Astrocyte (in vitro differentiated cells and primary cell): ENCODE results near the gene OR8D1. TPM values are rescaled to one million over a fixed set of nuclear protein-coding genes. Genes with fewer than 3 reads are reported as not detected.

ENCODE experiments used
- DNase-seq: peaks from one replicate; pipeline ENCODE4 v3.0.0-alpha.2; 2010; ENCODE audit warnings: low read depth
- FAIRE-seq: peaks from 2 replicates; lab custom pipeline; 2011; peaks lifted over from hg19 to GRCh38; lab: Jason Lieb, UNC
- H2AFZ ChIP-seq: 2 replicates; pipeline ENCODE4 v1.6.0; 2012; ENCODE audit warnings: low read depth, low read length, inconsistent platforms
- H3K27ac ChIP-seq: 2 replicates; pipeline ENCODE4 v1.5.1; 2011; ENCODE audit warnings: low read depth, low read length, inconsistent platforms
- H3K27me3 ChIP-seq: 2 replicates; pipeline ENCODE4 v1.6.0; 2011; ENCODE audit warnings: low read length, inconsistent platforms; ENCODE audit not compliant: insufficient read depth
- H3K36me3 ChIP-seq: 2 replicates; pipeline ENCODE4 v1.5.1; 2011; ENCODE audit warnings: low read length, inconsistent platforms; ENCODE audit not compliant: insufficient read depth
- H3K4me1 ChIP-seq: 2 replicates; pipeline ENCODE4 v1.5.1; 2011; ENCODE audit warnings: low read length, inconsistent platforms; ENCODE audit not compliant: insufficient read depth
- H3K4me2 ChIP-seq: 2 replicates; pipeline ENCODE4 v1.6.0; 2012; ENCODE audit warnings: low read length, inconsistent platforms
- H3K4me3 ChIP-seq: 2 replicates; pipeline ENCODE4 v1.5.1; 2011; ENCODE audit warnings: low read depth, mild to moderate bottlenecking, low read length, inconsistent platforms; ENCODE audit not compliant: insufficient read depth
- H3K79me2 ChIP-seq: 2 replicates; pipeline ENCODE4 v1.6.0; 2012; ENCODE audit warnings: mild to moderate bottlenecking, low read length, inconsistent platforms; ENCODE audit not compliant: insufficient read depth
- H3K9ac ChIP-seq: 2 replicates; pipeline ENCODE4 v1.6.0; 2012; ENCODE audit warnings: mild to moderate bottlenecking, low read length, inconsistent platforms
- H3K9me3 ChIP-seq: 2 replicates; pipeline ENCODE4 v1.5.1; 2012; ENCODE audit warnings: low read depth, mild to moderate bottlenecking, low read length, inconsistent platforms; ENCODE audit not compliant: insufficient read depth
- H4K20me1 ChIP-seq: 2 replicates; pipeline ENCODE4 v1.6.0; 2012; ENCODE audit warnings: low read length, inconsistent platforms; ENCODE audit not compliant: insufficient read depth
- H3K27ac Mint-ChIP-seq: one replicate; pipeline ENCODE4 v1.8.0; 2021; ENCODE audit warnings: mild to moderate bottlenecking, mixed read lengths; ENCODE audit not compliant: unreplicated experiment
- H3K27me3 Mint-ChIP-seq: one replicate; pipeline ENCODE4 v1.8.0; 2021; ENCODE audit warnings: low read depth, mixed read lengths; ENCODE audit not compliant: unreplicated experiment
- H3K36me3 Mint-ChIP-seq: one replicate; pipeline ENCODE4 v1.8.0; 2021; ENCODE audit warnings: low read depth, mixed read lengths; ENCODE audit not compliant: unreplicated experiment
- H3K4me1 Mint-ChIP-seq: one replicate; pipeline ENCODE4 v1.8.0; 2021; ENCODE audit warnings: low read depth, mixed read lengths; ENCODE audit not compliant: unreplicated experiment
- H3K4me3 Mint-ChIP-seq: one replicate; pipeline ENCODE4 v1.8.0; 2021; ENCODE audit warnings: mild to moderate bottlenecking, moderate library complexity, mixed read lengths; ENCODE audit not compliant: unreplicated experiment
- H3K9me3 Mint-ChIP-seq: one replicate; pipeline ENCODE4 v1.8.0; 2021; ENCODE audit warnings: mild to moderate bottlenecking, mixed read lengths; ENCODE audit not compliant: unreplicated experiment
- EZH2 ChIP-seq: IDR thresholded peaks from 2 replicates; pipeline ENCODE4 v1.6.1; 2012; ENCODE audit warnings: mild to moderate bottlenecking, low read length, inconsistent platforms; ENCODE audit not compliant: insufficient read depth
- total RNA-seq: library from RNA; stranded (reverse); gene quantifications from 2 replicates; pipeline ENCODE4 v1.2.1, GENCODE V29; 2021
- TF ChIP-seq, protein P1 (sequence below): IDR thresholded peaks from 2 replicates; pipeline ENCODE4 v1.5.1; 2011; ENCODE audit warnings: low read depth, mild to moderate bottlenecking, inconsistent platforms, low read length, moderate library complexity; ENCODE audit not compliant: insufficient read depth

Gene OR8D1
- total RNA-seq, 1 donor from 2014 or later = not detected

DNA sequence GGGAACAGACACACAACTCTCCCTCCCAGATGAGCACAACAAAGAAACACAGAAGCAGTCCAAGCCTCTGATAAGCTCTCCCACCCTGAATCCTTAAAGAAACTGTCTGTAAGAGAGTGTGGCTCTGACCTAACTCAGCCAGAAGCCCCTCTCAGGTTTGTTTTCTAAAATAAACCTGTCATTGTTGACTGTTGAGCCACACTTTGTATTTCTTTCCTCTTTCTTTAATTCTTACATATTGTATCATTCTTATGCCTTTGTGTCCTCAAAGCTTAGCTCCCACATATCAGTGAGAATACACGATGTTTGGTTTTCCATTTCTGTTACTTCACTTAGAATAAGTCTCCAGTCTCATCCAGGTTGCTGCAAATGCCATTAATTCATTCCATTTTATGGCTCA lies 14.0 kb upstream of the OR8D1 start:
- Mint-ChIP-seq H3K27me3 (no peaks in the 10 kb centered on the region), H3K4me1 (no peaks in the 10 kb centered on the region), H3K36me3 (no peaks in the 10 kb centered on the region), H3K27ac (no peak overlapping the region), H3K4me3 (no peak overlapping the region), H3K9me3 (no peaks in the 10 kb centered on the region)
- no peak overlapping the region for H2AFZ ChIP-seq
- H3K4me1 ChIP-seq = no peaks in the 10 kb centered on the region
- FAIRE-seq (no peak), DNase-seq (no peak)
- no peak overlapping the region for H3K27ac ChIP-seq
- H4K20me1 ChIP-seq = no peaks in the 10 kb centered on the region
- TF ChIP-seq, protein P1, sequence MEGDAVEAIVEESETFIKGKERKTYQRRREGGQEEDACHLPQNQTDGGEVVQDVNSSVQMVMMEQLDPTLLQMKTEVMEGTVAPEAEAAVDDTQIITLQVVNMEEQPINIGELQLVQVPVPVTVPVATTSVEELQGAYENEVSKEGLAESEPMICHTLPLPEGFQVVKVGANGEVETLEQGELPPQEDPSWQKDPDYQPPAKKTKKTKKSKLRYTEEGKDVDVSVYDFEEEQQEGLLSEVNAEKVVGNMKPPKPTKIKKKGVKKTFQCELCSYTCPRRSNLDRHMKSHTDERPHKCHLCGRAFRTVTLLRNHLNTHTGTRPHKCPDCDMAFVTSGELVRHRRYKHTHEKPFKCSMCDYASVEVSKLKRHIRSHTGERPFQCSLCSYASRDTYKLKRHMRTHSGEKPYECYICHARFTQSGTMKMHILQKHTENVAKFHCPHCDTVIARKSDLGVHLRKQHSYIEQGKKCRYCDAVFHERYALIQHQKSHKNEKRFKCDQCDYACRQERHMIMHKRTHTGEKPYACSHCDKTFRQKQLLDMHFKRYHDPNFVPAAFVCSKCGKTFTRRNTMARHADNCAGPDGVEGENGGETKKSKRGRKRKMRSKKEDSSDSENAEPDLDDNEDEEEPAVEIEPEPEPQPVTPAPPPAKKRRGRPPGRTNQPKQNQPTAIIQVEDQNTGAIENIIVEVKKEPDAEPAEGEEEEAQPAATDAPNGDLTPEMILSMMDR = no peak
- no peak for TF ChIP-seq EZH2
- no peaks in the 10 kb centered on the region for H3K36me3 ChIP-seq
- H3K27me3 ChIP-seq = no peaks in the 10 kb centered on the region
- no peak overlapping the region for H3K9ac ChIP-seq
- no peaks in the 10 kb centered on the region for H3K9me3 ChIP-seq
- no peak overlapping the region for H3K4me2 ChIP-seq
- H3K4me3 ChIP-seq = no peak overlapping the region
- no peaks in the 10 kb centered on the region for H3K79me2 ChIP-seq

DNA sequence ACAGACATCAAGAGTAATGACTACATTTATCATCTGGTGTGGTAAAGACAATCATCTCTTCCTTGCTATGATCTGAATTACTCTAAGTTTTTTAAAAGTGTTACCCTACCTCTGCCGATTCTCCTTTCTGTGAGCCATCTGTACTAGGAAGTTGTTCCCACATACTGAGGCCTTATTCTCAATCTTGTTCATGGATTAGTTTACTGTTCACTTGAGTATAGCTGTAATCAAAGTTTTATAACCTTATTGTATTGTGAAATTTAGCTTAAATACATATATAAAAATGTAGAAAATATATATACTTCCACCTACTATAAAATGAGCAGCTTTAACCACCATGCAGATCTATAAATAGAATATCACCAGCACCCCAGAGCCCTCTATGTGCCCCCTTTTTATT lies 8.6 kb upstream of the OR8D1 start:
- no peaks in the 10 kb centered on the region for H3K79me2 ChIP-seq
- Mint-ChIP-seq H3K36me3 (no peaks in the 10 kb centered on the region), H3K27me3 (peaks cover 6% of the 10 kb centered on the region), H3K4me1 (no peaks in the 10 kb centered on the region), H3K27ac (no peak overlapping the region), H3K4me3 (no peak overlapping the region), H3K9me3 (no peaks in the 10 kb centered on the region)
- no peak for FAIRE-seq
- TF ChIP-seq, protein P1 = no peak
- TF ChIP-seq EZH2 = no peak
- H3K27ac ChIP-seq = no peak overlapping the region
- no peaks in the 10 kb centered on the region for H3K9me3 ChIP-seq
- H2AFZ ChIP-seq = no peak overlapping the region
- no peaks in the 10 kb centered on the region for H3K4me1 ChIP-seq
- H3K36me3 ChIP-seq = no peaks in the 10 kb centered on the region
- no peak overlapping the region for H3K4me3 ChIP-seq
- H3K9ac ChIP-seq = no peak overlapping the region
- H3K4me2 ChIP-seq = no peak overlapping the region
- DNase-seq = no peak
- no peaks in the 10 kb centered on the region for H4K20me1 ChIP-seq
- peaks cover 2% of the 10 kb centered on the region for H3K27me3 ChIP-seq

DNA sequence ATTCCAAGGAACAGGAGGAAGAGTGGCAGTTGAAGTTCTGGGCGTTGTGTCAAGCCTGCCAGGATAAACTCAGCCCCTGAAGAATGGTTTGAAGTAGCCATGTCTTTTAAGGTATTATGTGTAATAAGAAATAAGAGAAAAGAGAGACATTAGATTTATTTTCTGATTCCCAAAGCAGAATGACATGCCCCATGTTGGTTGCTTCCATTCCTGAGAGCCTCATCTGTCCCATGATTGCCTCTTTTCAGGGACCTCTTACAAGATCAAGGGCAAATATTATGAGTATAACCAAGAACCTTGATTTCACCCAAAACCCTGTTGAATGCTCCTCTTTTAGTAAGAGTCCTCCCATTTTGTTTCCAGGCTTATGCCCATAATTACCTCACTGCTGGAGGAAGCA lies 6.3 kb upstream of the OR8D1 start, which contains the start of gene OR8D2:
TSS of gene OR8D2 (minus strand) at position 101 of the 400 bp plus-strand sequence. CDS start at position 101, 0 bp downstream.
- Histone ChIP-seq H3K9ac (no peak within 1 kb of the TSS), H2AFZ (no peak within 1 kb of the TSS), H3K4me1 (no peaks in the 10 kb centered on the region), H3K9me3 (no peaks in the 10 kb centered on the region), H3K79me2 (no peaks in the 10 kb centered on the region), H3K27ac (no peak within 1 kb of the TSS), H4K20me1 (no peaks in the 10 kb centered on the region), H3K36me3 (no peaks in the 10 kb centered on the region), H3K4me2 (no peak within 1 kb of the TSS), H3K27me3 (peaks cover 2% of the 10 kb centered on the region), H3K4me3 (no peak within 1 kb of the TSS)
- Mint-ChIP-seq H3K36me3 (no peaks in the 10 kb centered on the region), H3K27me3 (peaks cover 6% of the 10 kb centered on the region), H3K4me1 (no peaks in the 10 kb centered on the region), H3K4me3 (no peak within 1 kb of the TSS), H3K9me3 (no peaks in the 10 kb centered on the region), H3K27ac (no peak within 1 kb of the TSS)
- DNase-seq (no peak), FAIRE-seq (no peak)
- no peak for TF ChIP-seq EZH2
- TF ChIP-seq, protein P1 = no peak
